PC-9 (cell line): ENCODE results near the gene KTN1. TPM values are rescaled to one million over a fixed set of nuclear protein-coding genes. Genes with fewer than 3 reads are reported as not detected.

Experiments used
- BruUV-seq: library from RNA; stranded (reverse); fragments of 400-500 nt; replicated peaks from 2 replicates; lab custom pipeline; 2021; lab: Mats Ljungman, UMichigan
- CTCF ChIA-PET: fragments of 300-600 bp; sonication (Branson Sonifier 250); formaldehyde crosslinking; loops from one replicate; lab custom pipeline; 2022; ENCODE audit warnings: antibody characterized with exemption; lab: Charles Lee
- POLR2A ChIA-PET: fragments of 300-600 bp; sonication (Branson Sonifier 250); formaldehyde crosslinking; loops from one replicate; lab custom pipeline; 2022; ENCODE audit warnings: antibody characterized with exemption; ENCODE audit not compliant: unreplicated experiment; lab: Charles Lee
- DNase-seq, 2 experiments: peaks; one replicate each; pipeline versions ENCODE4 v3.0.0 to v3.0.0-alpha.2; 2015 to 2022; ENCODE audit warnings: mixed read lengths in 1 of 2
- H2AFZ ChIP-seq: fragments of 200-600 bp; sonication (generic); 2 replicates; pipeline ENCODE4 v1.8.1; 2017; ENCODE audit warnings: antibody characterized with exemption
- H3F3A ChIP-seq: fragments of 200-600 bp; sonication (generic); 2 replicates; pipeline ENCODE4 v1.8.1; 2017; ENCODE audit warnings: antibody characterized with exemption, mild to moderate bottlenecking, low read depth; ENCODE audit not compliant: insufficient read depth
- H3K27ac ChIP-seq: fragments of 200-600 bp; sonication (generic); 2 replicates; pipeline ENCODE4 v1.6.1; 2016; ENCODE audit warnings: mixed run types
- H3K27me3 ChIP-seq: fragments of 200-600 bp; sonication (generic); 2 replicates; pipeline ENCODE4 v1.6.1; 2016; ENCODE audit warnings: low read depth, mixed run types; ENCODE audit not compliant: insufficient read depth
- H3K36me3 ChIP-seq: fragments of 200-600 bp; sonication (generic); 2 replicates; pipeline ENCODE4 v1.6.1; 2016; ENCODE audit warnings: low read depth, mixed run types
- H3K4me1 ChIP-seq: fragments of 200-600 bp; sonication (generic); replicated peaks from 2 replicates; pipeline ENCODE4 v1.6.1; 2016; ENCODE audit warnings: mixed run types; ENCODE audit not compliant: insufficient read depth
- H3K4me2 ChIP-seq: fragments of 200-600 bp; sonication (generic); 2 replicates; pipeline ENCODE4 v1.6.1; 2017; ENCODE audit warnings: mixed run types
- H3K4me3 ChIP-seq: fragments of 200-600 bp; sonication (generic); 2 replicates; pipeline ENCODE4 v1.6.1; 2016; ENCODE audit warnings: mixed run types
- H3K79me2 ChIP-seq: fragments of 200-600 bp; sonication (generic); 2 replicates; pipeline ENCODE4 v1.6.1; 2017; ENCODE audit warnings: low read depth, mixed run types
- H3K9me2 ChIP-seq: fragments of 200-600 bp; sonication (generic); 2 replicates; pipeline ENCODE4 v1.8.1; 2017; ENCODE audit warnings: mild to moderate bottlenecking; ENCODE audit not compliant: insufficient read depth
- H3K9me3 ChIP-seq: fragments of 200-600 bp; sonication (generic); 2 replicates; pipeline ENCODE4 v1.8.1; 2016; ENCODE audit warnings: low read depth; ENCODE audit not compliant: insufficient read depth
- H4K20me1 ChIP-seq: fragments of 200-600 bp; sonication (generic); 2 replicates; pipeline ENCODE4 v1.8.1; 2017; ENCODE audit not compliant: insufficient read depth
- CTCF ChIP-seq: fragments of 200-600 bp; sonication (generic); conservative IDR thresholded peaks from 2 replicates; pipeline ENCODE4 v1.6.1; 2017; ENCODE audit warnings: mixed run types, antibody characterized with exemption, mild to moderate bottlenecking, moderate library complexity
- EZH2 ChIP-seq: fragments of 200-600 bp; sonication (generic); IDR thresholded peaks from 2 replicates; pipeline ENCODE4 v1.8.0; 2017; ENCODE audit warnings: antibody characterized with exemption, low read depth
- intact Hi-C: fragments of 100-400 bp; cut with micrococcal nuclease; formaldehyde crosslinking; loops from one replicate; pipeline ENCODE4 v1.10.0; 2022; ENCODE audit not compliant: unreplicated experiment
- total RNA-seq: library from RNA; stranded (reverse); gene quantifications from 2 replicates; pipeline ENCODE4 v1.2.3, GENCODE V29; 2021

The KTN1 gene
- total RNA-seq, 1 experiment from 2014 or later = 250 TPM

GRCh38 chr14:55620981-55621380 lies 41.0 kb downstream of the KTN1 start:
- no peaks in the 10 kb centered on the region for H3K4me1 ChIP-seq
- no TSS peak for BruUV-seq
- no peak overlapping the region for H2AFZ ChIP-seq
- peaks cover 2% of the 10 kb centered on the region; the same call in 1 of the 2 replicates for H3F3A ChIP-seq
- H4K20me1 ChIP-seq = no peaks in the 10 kb centered on the region
- ChIA-PET POLR2A (no interaction called here), CTCF (no interaction called here)
- H3K9me3 ChIP-seq = 0 out of 2 replicates have a peak, but pooled peaks cover 5% of the 10 kb centered on the region
- H3K27me3 ChIP-seq = no peaks in the 10 kb centered on the region
- intact Hi-C loops = no loop called here
- no peaks in the 10 kb centered on the region for H3K79me2 ChIP-seq
- no peaks in the 10 kb centered on the region for H3K9me2 ChIP-seq
- TF ChIP-seq EZH2 (no peak), CTCF (no peak)
- H3K27ac ChIP-seq = no peak overlapping the region
- peaks cover 57% of the 10 kb centered on the region for H3K36me3 ChIP-seq
- DNase-seq = no peak
- no peak overlapping the region for H3K4me3 ChIP-seq
- H3K4me2 ChIP-seq = no peak overlapping the region

GRCh38 chr14:55621391-55621790 lies 41.4 kb downstream of the KTN1 start:
- no TSS peak for BruUV-seq
- Histone ChIP-seq H2AFZ (no peak overlapping the region), H3K4me3 (no peak overlapping the region), H4K20me1 (no peaks in the 10 kb centered on the region), H3K9me2 (no peaks in the 10 kb centered on the region), H3K27ac (no peak overlapping the region), H3K4me2 (no peak overlapping the region), H3K4me1 (no peaks in the 10 kb centered on the region), H3K9me3 (0 out of 2 replicates have a peak, but pooled peaks cover 5% of the 10 kb centered on the region), H3K79me2 (no peaks in the 10 kb centered on the region), H3K36me3 (peaks cover 54% of the 10 kb centered on the region), H3F3A (peaks cover under 1% of the 10 kb centered on the region; the same call in 1 of the 2 replicates), H3K27me3 (no peaks in the 10 kb centered on the region)
- ChIA-PET CTCF (no interaction called here), POLR2A (no interaction called here)
- intact Hi-C loops = no loop called here
- no peak for DNase-seq
- TF ChIP-seq EZH2 (no peak), CTCF (no peak)

GRCh38 chr14:55624913-55625312 lies 44.9 kb downstream of the KTN1 start:
- H3K79me2 ChIP-seq = no peaks in the 10 kb centered on the region
- DNase-seq = no peak
- H3K4me3 ChIP-seq = no peak overlapping the region
- peaks cover 47% of the 10 kb centered on the region for H3K36me3 ChIP-seq
- ChIA-PET POLR2A (no interaction called here), CTCF (interaction anchor here (0.6 kb wide), 1 partner anchor 140 kb away, joined by 4 read pairs; no protein-coding TSS in a partner anchor)
- no peaks in the 10 kb centered on the region for H3K9me2 ChIP-seq
- BruUV-seq = no TSS peak
- H3K27ac ChIP-seq = no peak overlapping the region
- no peaks in the 10 kb centered on the region for H3K27me3 ChIP-seq
- no peak overlapping the region for H3K4me2 ChIP-seq
- 0 out of 2 replicates have a peak, but pooled peaks cover 5% of the 10 kb centered on the region for H4K20me1 ChIP-seq
- H2AFZ ChIP-seq = no peak overlapping the region
- no peak for TF ChIP-seq CTCF
- TF ChIP-seq EZH2 = no peak
- no peaks in the 10 kb centered on the region for H3K9me3 ChIP-seq
- H3K4me1 ChIP-seq = no peaks in the 10 kb centered on the region
- H3F3A ChIP-seq = 0 out of 2 replicates have a peak, but pooled peaks cover 4% of the 10 kb centered on the region
- intact Hi-C loops = no loop called here
